ENCODE data around the gene TMEM258. TPM values are rescaled to one million over a fixed set of nuclear protein-coding genes. Genes with fewer than 3 reads are reported as not detected.

The TMEM258 gene
- total and polyA plus RNA-seq, 9 of the 15 experiments (the other 6 are each of a cell fraction or from before 2014, with no cell fraction given), result 97.2 to 856 (median 231) TPM

GRCh38 chr11:61747192-61747966 lies 45.0 kb downstream of the TMEM258 start (continued):
- TF ChIP-seq, protein P1, sequence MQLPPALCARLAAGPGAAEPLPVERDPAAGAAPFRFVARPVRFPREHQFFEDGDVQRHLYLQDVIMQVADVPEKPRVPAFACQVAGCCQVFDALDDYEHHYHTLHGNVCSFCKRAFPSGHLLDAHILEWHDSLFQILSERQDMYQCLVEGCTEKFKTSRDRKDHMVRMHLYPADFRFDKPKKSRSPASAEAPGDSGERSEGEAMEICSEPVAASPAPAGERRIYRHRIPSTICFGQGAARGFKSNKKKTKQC (CRISPR knock-in tag; IDR thresholded peaks at IDR 0.05), result no peak
- TF ChIP-seq ZNF609 (CRISPR knock-in tag; IDR thresholded peaks at IDR 0.05; ENCODE audit: borderline replicate concordance) (no peak), NCOA4 (IDR thresholded peaks at IDR 0.05; ENCODE audit: partially characterized antibody) (no peak), ZNF217 (CRISPR knock-in tag; IDR thresholded peaks at IDR 0.05) (no peak), ZNF3 (CRISPR knock-in tag; IDR thresholded peaks at IDR 0.05) (no peak), ZNF655 (CRISPR knock-in tag; IDR thresholded peaks at IDR 0.05) (no peak), FOSL1 (tag; conservative IDR thresholded peaks at IDR 0.05) (no peak), ZNF551 (CRISPR knock-in tag; IDR thresholded peaks at IDR 0.05) (no peak), ZNF224 (CRISPR knock-in tag; IDR thresholded peaks at IDR 0.05) (no peak), ZC3H11A (IDR thresholded peaks at IDR 0.05; ENCODE audit: low read depth, low read length) (no peak), ZNF584 (CRISPR knock-in tag; IDR thresholded peaks at IDR 0.05; ENCODE audit: low read depth) (no peak), HNRNPUL1 (IDR thresholded peaks at IDR 0.05; ENCODE audit: low read length) (no peak), PRMT5 (CRISPR knock-in tag; IDR thresholded peaks at IDR 0.05) (no peak), MYBL2 (IDR thresholded peaks at IDR 0.05; ENCODE audit: low read depth) (no peak), MYBL2 (CRISPR knock-in tag; IDR thresholded peaks at IDR 0.05; ENCODE audit: borderline replicate concordance) (no peak)
- TF ChIP-seq, protein P2, sequence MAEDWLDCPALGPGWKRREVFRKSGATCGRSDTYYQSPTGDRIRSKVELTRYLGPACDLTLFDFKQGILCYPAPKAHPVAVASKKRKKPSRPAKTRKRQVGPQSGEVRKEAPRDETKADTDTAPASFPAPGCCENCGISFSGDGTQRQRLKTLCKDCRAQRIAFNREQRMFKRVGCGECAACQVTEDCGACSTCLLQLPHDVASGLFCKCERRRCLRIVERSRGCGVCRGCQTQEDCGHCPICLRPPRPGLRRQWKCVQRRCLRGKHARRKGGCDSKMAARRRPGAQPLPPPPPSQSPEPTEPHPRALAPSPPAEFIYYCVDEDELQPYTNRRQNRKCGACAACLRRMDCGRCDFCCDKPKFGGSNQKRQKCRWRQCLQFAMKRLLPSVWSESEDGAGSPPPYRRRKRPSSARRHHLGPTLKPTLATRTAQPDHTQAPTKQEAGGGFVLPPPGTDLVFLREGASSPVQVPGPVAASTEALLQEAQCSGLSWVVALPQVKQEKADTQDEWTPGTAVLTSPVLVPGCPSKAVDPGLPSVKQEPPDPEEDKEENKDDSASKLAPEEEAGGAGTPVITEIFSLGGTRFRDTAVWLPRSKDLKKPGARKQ (CRISPR knock-in tag; IDR thresholded peaks at IDR 0.05), result no peak
- TF ChIP-seq, protein P3, sequence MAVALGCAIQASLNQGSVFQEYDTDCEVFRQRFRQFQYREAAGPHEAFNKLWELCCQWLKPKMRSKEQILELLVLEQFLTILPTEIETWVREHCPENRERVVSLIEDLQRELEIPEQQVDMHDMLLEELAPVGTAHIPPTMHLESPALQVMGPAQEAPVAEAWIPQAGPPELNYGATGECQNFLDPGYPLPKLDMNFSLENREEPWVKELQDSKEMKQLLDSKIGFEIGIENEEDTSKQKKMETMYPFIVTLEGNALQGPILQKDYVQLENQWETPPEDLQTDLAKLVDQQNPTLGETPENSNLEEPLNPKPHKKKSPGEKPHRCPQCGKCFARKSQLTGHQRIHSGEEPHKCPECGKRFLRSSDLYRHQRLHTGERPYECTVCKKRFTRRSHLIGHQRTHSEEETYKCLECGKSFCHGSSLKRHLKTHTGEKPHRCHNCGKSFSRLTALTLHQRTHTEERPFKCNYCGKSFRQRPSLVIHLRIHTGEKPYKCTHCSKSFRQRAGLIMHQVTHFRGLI (CRISPR knock-in tag; IDR thresholded peaks at IDR 0.05), result no peak

All from K562 (cell line).